GM18858 (cell line): Measurements from ENCODE around the gene TSPOAP1.

Experiments
- ATAC-seq: cut with Tn5 transposase; IDR thresholded peaks from one replicate; pipeline ENCODE4 v1.9.1; 2021; ENCODE audit not compliant: unreplicated experiment

TSPOAP1 gene, protein sequence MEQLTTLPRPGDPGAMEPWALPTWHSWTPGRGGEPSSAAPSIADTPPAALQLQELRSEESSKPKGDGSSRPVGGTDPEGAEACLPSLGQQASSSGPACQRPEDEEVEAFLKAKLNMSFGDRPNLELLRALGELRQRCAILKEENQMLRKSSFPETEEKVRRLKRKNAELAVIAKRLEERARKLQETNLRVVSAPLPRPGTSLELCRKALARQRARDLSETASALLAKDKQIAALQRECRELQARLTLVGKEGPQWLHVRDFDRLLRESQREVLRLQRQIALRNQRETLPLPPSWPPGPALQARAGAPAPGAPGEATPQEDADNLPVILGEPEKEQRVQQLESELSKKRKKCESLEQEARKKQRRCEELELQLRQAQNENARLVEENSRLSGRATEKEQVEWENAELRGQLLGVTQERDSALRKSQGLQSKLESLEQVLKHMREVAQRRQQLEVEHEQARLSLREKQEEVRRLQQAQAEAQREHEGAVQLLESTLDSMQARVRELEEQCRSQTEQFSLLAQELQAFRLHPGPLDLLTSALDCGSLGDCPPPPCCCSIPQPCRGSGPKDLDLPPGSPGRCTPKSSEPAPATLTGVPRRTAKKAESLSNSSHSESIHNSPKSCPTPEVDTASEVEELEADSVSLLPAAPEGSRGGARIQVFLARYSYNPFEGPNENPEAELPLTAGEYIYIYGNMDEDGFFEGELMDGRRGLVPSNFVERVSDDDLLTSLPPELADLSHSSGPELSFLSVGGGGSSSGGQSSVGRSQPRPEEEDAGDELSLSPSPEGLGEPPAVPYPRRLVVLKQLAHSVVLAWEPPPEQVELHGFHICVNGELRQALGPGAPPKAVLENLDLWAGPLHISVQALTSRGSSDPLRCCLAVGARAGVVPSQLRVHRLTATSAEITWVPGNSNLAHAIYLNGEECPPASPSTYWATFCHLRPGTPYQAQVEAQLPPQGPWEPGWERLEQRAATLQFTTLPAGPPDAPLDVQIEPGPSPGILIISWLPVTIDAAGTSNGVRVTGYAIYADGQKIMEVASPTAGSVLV (N-terminal part only)

GRCh38 chr17:58328195-58329034 is at the start of gene TSPOAP1:
Gene TSPOAP1, minus strand, starts transcription at chr17:58328795. Its CDS starts 875 bp downstream, at chr17:58327920.
- ATAC-seq = no peak

GRCh38 chr17:58377661-58378060 is 49.1 kb upstream of the TSPOAP1 start:
- no peak for ATAC-seq

DNA sequence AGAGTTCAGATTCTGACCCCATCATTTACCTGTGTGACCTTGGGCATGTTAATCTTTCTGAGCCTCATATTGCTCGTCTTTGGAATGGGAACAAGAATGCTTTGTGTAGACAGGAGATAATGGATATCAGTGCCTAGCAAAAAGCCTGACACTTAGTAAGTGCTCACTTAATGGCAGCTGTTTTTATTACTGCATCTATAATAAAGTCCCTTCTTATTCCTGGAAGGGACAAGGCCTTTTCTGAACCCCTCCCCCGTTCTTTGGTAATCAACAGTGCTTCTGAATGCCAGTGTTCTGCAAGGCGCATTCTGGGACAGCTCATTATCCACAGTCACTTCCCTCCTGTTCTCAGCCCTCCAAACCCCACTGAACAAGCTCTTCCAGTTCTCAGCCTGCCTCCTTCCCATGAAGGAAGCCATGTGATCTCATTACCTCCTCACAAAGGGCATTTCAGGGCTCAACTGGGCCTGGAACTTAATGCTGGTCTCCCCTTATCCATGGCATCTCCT is 48.6 kb upstream of the TSPOAP1 start:
- ATAC-seq = no peak

DNA sequence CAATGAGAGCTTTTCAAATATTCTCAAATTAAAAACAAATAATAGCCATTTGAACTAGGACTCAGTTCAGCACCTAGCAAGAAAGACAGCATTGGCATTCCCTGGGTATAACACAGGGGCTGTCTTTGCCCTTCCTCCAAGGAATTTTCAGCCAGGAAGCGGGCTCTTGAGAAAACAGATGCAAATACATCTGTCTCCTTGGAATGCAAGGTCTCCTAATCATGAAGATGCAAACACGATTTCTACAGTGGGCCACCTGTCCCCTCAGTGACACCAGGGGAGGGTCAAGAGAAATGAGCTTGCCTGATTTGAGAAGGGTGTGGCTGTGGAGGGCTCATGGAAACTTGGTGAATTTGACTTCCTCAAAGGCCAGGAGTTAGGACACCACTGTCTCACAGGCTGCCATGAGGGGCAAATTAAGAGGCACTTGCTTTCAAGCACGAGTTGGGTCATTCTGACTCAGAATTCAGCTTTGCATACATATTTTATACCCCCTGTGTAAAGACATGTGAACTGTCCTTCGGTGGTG is 47.9 kb upstream of the TSPOAP1 start:
- no peak for ATAC-seq

DNA sequence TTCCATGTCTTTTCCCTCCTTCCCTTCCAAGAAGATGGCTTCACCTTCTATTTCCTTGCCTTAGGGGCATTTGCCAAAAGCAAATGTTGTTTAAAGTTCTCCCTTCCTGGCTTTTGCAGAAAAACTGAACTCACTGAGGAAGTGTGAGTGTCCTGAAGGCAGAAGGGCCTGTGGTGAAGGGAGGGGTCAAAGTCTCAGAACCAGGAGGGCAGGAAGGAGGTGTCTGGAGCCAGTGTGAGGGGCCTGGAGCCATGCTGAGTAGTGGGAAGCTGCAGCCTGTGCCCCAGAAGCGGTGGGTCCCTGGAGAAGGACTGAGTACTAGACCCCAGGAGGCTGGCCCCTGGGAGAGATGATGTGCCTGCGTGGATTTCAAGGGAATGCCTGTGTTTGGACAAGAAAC is 47.2 kb upstream of the TSPOAP1 start:
- no peak for ATAC-seq

- ATAC-seq = no peak
Observed at GRCh38 chr17:58375256-58375655, 46.7 kb upstream of the TSPOAP1 start.

DNA sequence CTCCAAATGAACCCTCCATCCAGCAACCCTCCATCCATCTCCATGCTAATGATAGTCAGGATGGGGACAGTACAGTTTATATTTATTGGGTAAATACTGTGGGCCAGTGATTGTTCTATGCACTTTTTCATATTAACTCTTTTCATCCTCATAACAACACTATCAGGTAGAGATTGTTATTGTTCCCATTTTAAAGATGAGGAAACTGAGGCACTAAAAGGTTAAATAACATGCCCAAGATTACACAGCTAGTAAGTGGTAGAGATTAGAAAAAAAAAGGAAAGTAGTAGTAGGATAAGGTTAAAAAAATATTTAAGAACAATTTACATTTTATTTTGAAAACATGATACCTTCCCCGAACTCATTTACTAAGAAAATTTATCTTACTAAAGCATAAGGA is 45.3 kb upstream of the TSPOAP1 start:
- no peak for ATAC-seq

GRCh38 chr17:58373003-58373402 is 44.4 kb upstream of the TSPOAP1 start:
- no peak for ATAC-seq

DNA sequence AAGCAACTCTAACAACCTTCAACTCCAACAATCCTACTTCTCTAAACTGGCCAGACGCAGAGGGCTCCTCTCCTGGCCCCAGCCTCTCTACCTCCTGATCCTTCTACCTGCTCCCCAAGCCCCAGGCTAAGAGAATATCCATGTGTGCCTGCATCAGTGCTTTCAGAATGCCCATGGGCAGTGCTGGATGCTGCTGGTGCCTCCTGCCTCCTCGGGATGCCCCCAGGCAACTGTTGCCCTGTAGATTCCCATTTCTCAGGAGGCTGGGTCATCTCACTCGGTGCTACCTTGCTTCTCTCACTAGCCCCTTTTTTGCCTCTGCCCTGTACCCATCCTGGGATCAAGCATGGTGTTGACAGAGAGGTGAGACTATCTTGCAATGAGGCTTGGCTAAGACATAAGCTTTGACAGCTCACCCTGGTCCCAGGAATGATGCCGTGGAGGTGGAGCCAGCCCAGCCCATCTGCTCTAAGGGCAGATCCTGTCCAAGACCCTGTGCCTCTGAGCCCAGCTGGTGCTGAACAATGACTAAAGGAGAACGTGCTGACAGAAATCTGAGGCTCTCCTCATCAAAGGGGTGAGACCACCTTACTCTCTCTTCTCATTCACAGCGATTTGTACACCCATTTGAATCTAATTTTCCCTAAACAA is 42.8 kb upstream of the TSPOAP1 start:
- ATAC-seq = no peak

- ATAC-seq = no peak
Observed at GRCh38 chr17:58370716-58371115, 42.1 kb upstream of the TSPOAP1 start.

- no peak for ATAC-seq
Observed at GRCh38 chr17:58370309-58370708, 41.7 kb upstream of the TSPOAP1 start.

GRCh38 chr17:58369214-58370031 is 40.8 kb upstream of the TSPOAP1 start:
- ATAC-seq = no peak

DNA sequence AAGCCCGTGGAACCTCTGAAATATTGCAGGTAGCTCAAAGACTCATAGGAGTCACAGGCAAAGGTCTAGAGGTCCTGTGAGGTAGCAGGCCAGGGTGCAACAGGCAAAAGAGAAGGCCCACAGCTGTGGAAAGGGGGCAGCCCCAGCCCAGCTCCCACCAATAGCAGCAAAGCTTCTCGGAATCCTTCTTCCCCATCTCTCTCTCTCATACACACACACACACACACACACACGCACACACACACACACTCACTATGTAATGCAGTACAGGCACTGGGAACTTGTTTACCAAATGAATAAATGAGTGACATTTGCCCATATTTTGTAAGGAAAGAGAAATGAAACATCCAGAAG is 40.2 kb upstream of the TSPOAP1 start:
- ATAC-seq = no peak

GRCh38 chr17:58367461-58367860 is 38.9 kb upstream of the TSPOAP1 start:
- no peak for ATAC-seq

- ATAC-seq = no peak
Observed at GRCh38 chr17:58365980-58366595, 37.5 kb upstream of the TSPOAP1 start.

- no peak for ATAC-seq
Observed at GRCh38 chr17:58365185-58365979, 36.8 kb upstream of the TSPOAP1 start.

DNA sequence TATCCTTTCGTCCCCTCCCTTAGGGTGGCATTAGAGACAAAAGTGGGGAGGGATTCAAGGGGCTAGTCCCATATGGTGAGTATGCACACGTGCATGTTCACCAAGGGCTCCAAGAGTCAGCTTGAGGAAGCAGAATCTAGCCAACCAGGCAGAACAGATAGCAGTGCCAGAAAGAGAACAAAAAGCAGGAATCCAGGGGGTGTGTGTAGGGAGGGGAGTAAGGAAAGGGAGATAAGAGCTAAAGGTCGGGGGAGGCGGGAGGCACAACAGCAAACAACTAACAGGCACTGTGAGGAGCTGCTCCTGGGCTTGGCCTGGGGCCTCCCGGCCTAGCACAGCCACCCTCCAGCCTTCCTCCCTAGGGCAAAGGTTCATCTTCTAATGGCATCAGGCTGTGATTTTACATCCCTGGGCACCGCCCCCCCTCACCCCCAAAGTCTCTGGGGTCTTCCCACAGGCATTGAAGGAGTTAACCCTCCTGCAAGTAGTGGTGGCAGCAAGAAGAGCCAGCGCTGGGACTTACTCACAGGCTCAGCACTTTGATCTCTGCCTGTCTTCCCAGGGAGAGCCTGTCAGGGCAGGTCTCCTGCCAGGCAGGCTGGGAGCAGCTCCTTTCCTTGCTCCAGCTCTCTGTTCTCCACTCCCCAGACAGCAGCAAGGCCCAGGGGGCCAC is 35.8 kb upstream of the TSPOAP1 start:
- no peak for ATAC-seq
